Panc1 (cell line): ENCODE results near the gene PTGR3. TPM values are rescaled to one million over a fixed set of nuclear protein-coding genes. Genes with fewer than 3 reads are reported as not detected.

Experiments
- ATAC-seq: fragments of 200-7000 bp; cut with Tn5 transposase; 2 replicates; pipeline ENCODE4 v1.9.1; 2020; ENCODE audit warnings: mild to moderate bottlenecking, moderate library complexity
- BruUV-seq: library from RNA; stranded (reverse); fragments of 400-500 nt; replicated peaks from 2 replicates; lab custom pipeline; 2021; lab: Mats Ljungman, UMichigan
- CTCF ChIA-PET: fragments of 300-600 bp; sonication (Branson Sonifier 250); formaldehyde crosslinking; loops from one replicate; lab custom pipeline; 2022; ENCODE audit warnings: antibody characterized with exemption; lab: Charles Lee
- POLR2A ChIA-PET: fragments of 300-600 bp; sonication (Branson Sonifier 250); formaldehyde crosslinking; loops from one replicate; lab custom pipeline; 2022; ENCODE audit warnings: antibody characterized with exemption; lab: Charles Lee
- DNase-seq: peaks from one replicate; pipeline ENCODE4 v3.0.0-alpha.2; 2010; ENCODE audit warnings: low read depth, low spot score
- H3K27ac ChIP-seq: 2 replicates; pipeline ENCODE4 v1.5.1; 2011; ENCODE audit warnings: mild to moderate bottlenecking, low read length, inconsistent platforms
- H3K27me3 ChIP-seq: fragments of 200-500 bp; sonication (Bioruptor generic); 2 replicates; pipeline ENCODE4 v1.6.0; 2014; ENCODE audit warnings: low read length, inconsistent platforms; ENCODE audit not compliant: control insufficient read depth, insufficient read depth
- H3K36me3 ChIP-seq: fragments of 200-500 bp; sonication (Bioruptor generic); 2 replicates; pipeline ENCODE4 v1.5.1; 2014; ENCODE audit warnings: inconsistent platforms, mild to moderate bottlenecking, low read length, moderate library complexity; ENCODE audit not compliant: control insufficient read depth, insufficient read depth
- H3K4me1 ChIP-seq: 2 replicates; pipeline ENCODE4 v1.5.1; 2011; ENCODE audit warnings: inconsistent platforms, mild to moderate bottlenecking, low read length, moderate library complexity; ENCODE audit not compliant: control insufficient read depth, insufficient read depth
- H3K4me3 ChIP-seq, 2 experiments: 2 replicates each; pipeline ENCODE4 v1.5.1; 2011 to 2012; ENCODE audit warnings: low read depth in 2 of 2, low read length in 2 of 2, mild to moderate bottlenecking in 2 of 2, inconsistent platforms in 1 of 2, moderate library complexity in 1 of 2
- H3K9me3 ChIP-seq: fragments of 200-500 bp; sonication (Bioruptor generic); 2 replicates; pipeline ENCODE4 v1.5.1; 2014; ENCODE audit warnings: low read depth, mild to moderate bottlenecking, inconsistent platforms, low read length, moderate library complexity; ENCODE audit not compliant: control insufficient read depth, insufficient read depth
- CTCF ChIP-seq: fragments of 450-650 bp; IDR thresholded peaks from 2 replicates; pipeline ENCODE4 v1.5.1; 2017; ENCODE audit warnings: mild to moderate bottlenecking
- POLR2AphosphoS5 ChIP-seq: IDR thresholded peaks from 2 replicates; pipeline ENCODE4 v1.6.1; 2012; ENCODE audit warnings: mild to moderate bottlenecking, low read depth, low read length, moderate library complexity
- REST ChIP-seq, 2 experiments: IDR thresholded peaks; 2 replicates each; pipeline ENCODE4 v1.6.1; 2011 to 2012; ENCODE audit warnings: low read depth in 2 of 2, control low read depth in 1 of 2, low read length in 1 of 2, mild to moderate bottlenecking in 1 of 2, moderate library complexity in 1 of 2; ENCODE audit not compliant: insufficient read depth in 1 of 2
- SIN3A ChIP-seq: IDR thresholded peaks from 2 replicates; pipeline ENCODE4 v1.6.1; 2012; ENCODE audit warnings: low read depth, mild to moderate bottlenecking, low read length, moderate library complexity, borderline replicate concordance; ENCODE audit not compliant: insufficient read depth
- TCF7L2 ChIP-seq: IDR thresholded peaks from 2 replicates; pipeline ENCODE4 v1.6.1; 2011; ENCODE audit warnings: mild to moderate bottlenecking, low read depth, low read length, inconsistent platforms
- in situ Hi-C: cut with HindIII; loops from 2 replicates; pipeline ENCODE4 v1.10.0; 2016; ENCODE audit warnings: low sequenced_read_pairs, low pct_unique_long_range_greater_than_20kb
- intact Hi-C: fragments of 100-400 bp; cut with micrococcal nuclease; formaldehyde crosslinking; loops from one replicate; pipeline ENCODE4 v1.10.0; 2022; ENCODE audit not compliant: unreplicated experiment
- total RNA-seq: library from RNA; stranded (reverse); gene quantifications from one replicate; pipeline ENCODE4 v1.2.1, GENCODE V29; 2021; ENCODE audit not compliant: unreplicated experiment

Gene PTGR3
- total RNA-seq, 1 experiment from 2014 or later: 45.0 TPM

GRCh38 chr18:75214766-75215510 is 6.0 kb upstream of the PTGR3 start:
- POLR2A ChIA-PET: no interaction called here
- H3K4me3 ChIP-seq: no peak overlapping the region
- no TSS peak for BruUV-seq

GRCh38 chr18:75214332-75214690 is 5.4 kb upstream of the PTGR3 start:
- ATAC-seq (no peak), DNase-seq (no peak)
- BruUV-seq: no TSS peak
- Histone ChIP-seq H3K9me3 (no peaks in the 10 kb centered on the region), H3K36me3 (no peaks in the 10 kb centered on the region), H3K27ac (no peak overlapping the region), H3K4me3 (no peak overlapping the region), H3K4me1 (peaks cover 29% of the 10 kb centered on the region), H3K27me3 (no peaks in the 10 kb centered on the region)
- TF ChIP-seq SIN3A (no peak), TCF7L2 (no peak), CTCF (no peak)
- ChIA-PET CTCF (no interaction called here), POLR2A (no interaction called here)
- intact Hi-C loops (loop anchor here (10.0 kb wide), 1 partner anchor 560 kb away; no protein-coding TSS in a partner anchor), in situ Hi-C loops (no loop called here)

More at GRCh38 chr18:75214766-75215510, 6.0 kb upstream of the PTGR3 start:
- H3K9me3 ChIP-seq: no peaks in the 10 kb centered on the region
- H3K27me3 ChIP-seq: no peaks in the 10 kb centered on the region
- H3K4me1 ChIP-seq: peaks cover 27% of the 10 kb centered on the region
- no peak for ATAC-seq
- intact Hi-C loops: loop anchor here (10.0 kb wide), 1 partner anchor 560 kb away; no protein-coding TSS in a partner anchor
- CTCF ChIA-PET: no interaction called here
- no peak for TF ChIP-seq REST (IDR thresholded peaks at IDR 0.05; ENCODE audit: insufficient read depth in 1 of 2, low read depth in 2 of 2, low read length in 1 of 2)
- in situ Hi-C loops: no loop called here
- no peaks in the 10 kb centered on the region for H3K36me3 ChIP-seq
- DNase-seq: no peak
- no peak overlapping the region for H3K27ac ChIP-seq

GRCh38 chr18:75213611-75214331 is 4.8 kb upstream of the PTGR3 start:
- H3K27ac ChIP-seq: no peak overlapping the region
- POLR2A ChIA-PET: no interaction called here
- no peak for TF ChIP-seq REST (IDR thresholded peaks at IDR 0.05; ENCODE audit: insufficient read depth in 1 of 2, low read depth in 2 of 2, low read length in 1 of 2)
- no peak for TF ChIP-seq TCF7L2
- no peak for TF ChIP-seq CTCF
- TF ChIP-seq SIN3A: no peak
- no peak for TF ChIP-seq POLR2AphosphoS5
- peaks cover 29% of the 10 kb centered on the region for H3K4me1 ChIP-seq
- H3K27me3 ChIP-seq: no peaks in the 10 kb centered on the region
- intact Hi-C loops: loop anchor here (10.0 kb wide), 1 partner anchor 559 kb away; no protein-coding TSS in a partner anchor
- H3K36me3 ChIP-seq: no peaks in the 10 kb centered on the region
- in situ Hi-C loops: no loop called here
- CTCF ChIA-PET: no interaction called here
- no peaks in the 10 kb centered on the region for H3K9me3 ChIP-seq
- no peak overlapping the region for H3K4me3 ChIP-seq
- ATAC-seq (no peak), DNase-seq (no peak)
- BruUV-seq: no TSS peak
